HFFc6 (cell line): ENCODE measurements around the gene DCLK1. TPM values are rescaled to one million over a fixed set of nuclear protein-coding genes. Genes with fewer than 3 reads are reported as not detected.

Experiments used
- DNase-seq: peaks from one replicate; pipeline ENCODE4 v3.0.0-alpha.2; 2018
- H3K27ac Mint-ChIP-seq: 2 replicates; pipeline ENCODE4 v1.8.0; 2020; ENCODE audit warnings: mild to moderate bottlenecking, mixed read lengths
- H3K27me3 Mint-ChIP-seq: 2 replicates; pipeline ENCODE4 v1.8.0; 2021; ENCODE audit warnings: mild to moderate bottlenecking, moderate library complexity, mixed read lengths; ENCODE audit not compliant: insufficient read depth
- H3K36me3 Mint-ChIP-seq: 2 replicates; pipeline ENCODE4 v1.8.0; 2021; ENCODE audit warnings: low read depth, mixed read lengths
- H3K4me1 Mint-ChIP-seq: 2 replicates; pipeline ENCODE4 v1.8.0; 2020; ENCODE audit warnings: low read depth, mixed read lengths
- H3K4me3 Mint-ChIP-seq: 2 replicates; pipeline ENCODE4 v1.8.0; 2020; ENCODE audit warnings: mild to moderate bottlenecking, moderate library complexity, mixed read lengths
- H3K9me3 Mint-ChIP-seq: 2 replicates; pipeline ENCODE4 v1.8.0; 2020; ENCODE audit warnings: mild to moderate bottlenecking, mixed read lengths
- long read RNA-seq: library from polyadenylated mRNA; unstranded; transcript quantifications from one replicate; pipeline ENCODE4 v2.0.0, GENCODE V29; 2019
- total RNA-seq, 6 experiments: library from RNA; stranded (reverse); fragmentation: NEBNext Ultra II Directional; extraction: Animal tissue kit (Norgen Biotek cat#: 25700); gene quantifications; 2 replicates in 1 of 6; 3 replicates in 5 of 6; pipeline ENCODE4 v1.2.3, GENCODE V29; 2021
- TF ChIP-seq, protein P1 (sequence below): fragments of 200-600 bp; sonication (generic); IDR thresholded peaks from 2 replicates; pipeline ENCODE4 v1.5.0; 2021; ENCODE audit warnings: antibody characterized with exemption, mild to moderate bottlenecking

The DCLK1 gene
- total RNA-seq = not detected
- long read RNA-seq = 0 reads

DNA sequence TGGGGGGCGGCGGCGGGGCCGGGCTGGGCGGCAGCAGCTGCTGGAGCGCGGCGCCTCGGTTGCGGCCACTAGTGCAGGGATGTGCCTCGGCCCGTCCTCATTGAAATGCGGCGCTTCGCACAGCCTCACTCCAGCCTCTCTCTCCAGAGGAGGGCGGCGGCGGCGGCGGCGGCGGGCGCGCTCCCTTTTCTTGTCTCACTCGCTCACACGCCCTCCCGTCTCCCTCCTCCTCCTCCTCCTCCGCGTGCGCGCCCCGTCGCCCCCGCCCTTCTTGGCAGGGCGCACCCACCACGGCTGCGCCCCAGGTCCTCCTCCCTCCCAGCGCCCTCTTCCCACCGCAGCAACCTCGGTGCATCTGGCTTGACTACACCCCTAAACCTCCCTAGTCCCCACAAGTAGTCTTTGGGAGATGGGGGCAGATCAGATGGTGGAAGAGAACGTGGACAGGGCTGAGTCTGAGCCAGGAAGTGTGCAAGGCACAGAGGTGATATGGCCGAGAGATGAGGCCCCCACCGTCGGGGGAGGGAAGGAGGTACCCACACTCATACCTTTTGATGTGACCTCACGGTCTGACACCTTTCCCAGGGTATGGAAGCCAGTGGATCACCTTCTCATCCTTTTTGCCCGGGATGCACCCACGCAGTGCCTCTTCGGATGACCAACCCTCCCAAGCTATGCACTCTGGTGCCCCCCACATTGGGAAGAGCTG, at the start of gene DCLK1:
Gene DCLK1, minus strand, starts transcription at position 161 of the 709 bp plus-strand sequence.
- no peak within 1 kb of the TSS for H3K4me3 Mint-ChIP-seq
- H3K27me3 Mint-ChIP-seq = peaks cover 12% of the 10 kb centered on the region
- no peaks in the 10 kb centered on the region for H3K36me3 Mint-ChIP-seq
- H3K27ac Mint-ChIP-seq = no peak within 1 kb of the TSS
- DNase-seq = no peak
- TF ChIP-seq, protein P1, sequence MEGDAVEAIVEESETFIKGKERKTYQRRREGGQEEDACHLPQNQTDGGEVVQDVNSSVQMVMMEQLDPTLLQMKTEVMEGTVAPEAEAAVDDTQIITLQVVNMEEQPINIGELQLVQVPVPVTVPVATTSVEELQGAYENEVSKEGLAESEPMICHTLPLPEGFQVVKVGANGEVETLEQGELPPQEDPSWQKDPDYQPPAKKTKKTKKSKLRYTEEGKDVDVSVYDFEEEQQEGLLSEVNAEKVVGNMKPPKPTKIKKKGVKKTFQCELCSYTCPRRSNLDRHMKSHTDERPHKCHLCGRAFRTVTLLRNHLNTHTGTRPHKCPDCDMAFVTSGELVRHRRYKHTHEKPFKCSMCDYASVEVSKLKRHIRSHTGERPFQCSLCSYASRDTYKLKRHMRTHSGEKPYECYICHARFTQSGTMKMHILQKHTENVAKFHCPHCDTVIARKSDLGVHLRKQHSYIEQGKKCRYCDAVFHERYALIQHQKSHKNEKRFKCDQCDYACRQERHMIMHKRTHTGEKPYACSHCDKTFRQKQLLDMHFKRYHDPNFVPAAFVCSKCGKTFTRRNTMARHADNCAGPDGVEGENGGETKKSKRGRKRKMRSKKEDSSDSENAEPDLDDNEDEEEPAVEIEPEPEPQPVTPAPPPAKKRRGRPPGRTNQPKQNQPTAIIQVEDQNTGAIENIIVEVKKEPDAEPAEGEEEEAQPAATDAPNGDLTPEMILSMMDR = no peak
- peaks cover 8% of the 10 kb centered on the region for H3K9me3 Mint-ChIP-seq
- H3K4me1 Mint-ChIP-seq = no peaks in the 10 kb centered on the region

DNA sequence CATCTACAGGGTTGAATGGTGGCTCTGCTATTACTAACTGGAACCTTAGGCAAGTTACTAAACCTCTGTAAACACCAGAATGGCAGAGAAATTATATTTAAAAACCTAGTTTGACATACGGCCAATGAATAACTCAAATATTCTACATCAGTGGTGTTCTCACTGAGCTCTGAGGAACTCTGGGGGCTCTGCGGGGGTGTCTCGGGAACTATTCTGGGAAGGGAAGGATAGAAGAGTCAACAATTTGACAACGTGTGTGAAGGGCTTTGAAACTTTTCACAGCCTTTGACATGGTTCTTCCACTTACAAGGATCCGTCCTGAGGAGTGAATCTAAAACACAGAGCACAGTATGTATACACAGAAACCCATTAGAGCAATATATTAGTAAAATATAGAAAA, 44.4 kb upstream of the DCLK1 start:
- peaks cover 4% of the 10 kb centered on the region for H3K9me3 Mint-ChIP-seq
- H3K27ac Mint-ChIP-seq = no peak overlapping the region
- no peaks in the 10 kb centered on the region for H3K4me1 Mint-ChIP-seq
- DNase-seq = no peak
- H3K36me3 Mint-ChIP-seq = no peaks in the 10 kb centered on the region
- no peak overlapping the region for H3K4me3 Mint-ChIP-seq
- TF ChIP-seq, protein P1 = no peak
- no peaks in the 10 kb centered on the region; the same call in 1 of the 2 replicates for H3K27me3 Mint-ChIP-seq

DNA sequence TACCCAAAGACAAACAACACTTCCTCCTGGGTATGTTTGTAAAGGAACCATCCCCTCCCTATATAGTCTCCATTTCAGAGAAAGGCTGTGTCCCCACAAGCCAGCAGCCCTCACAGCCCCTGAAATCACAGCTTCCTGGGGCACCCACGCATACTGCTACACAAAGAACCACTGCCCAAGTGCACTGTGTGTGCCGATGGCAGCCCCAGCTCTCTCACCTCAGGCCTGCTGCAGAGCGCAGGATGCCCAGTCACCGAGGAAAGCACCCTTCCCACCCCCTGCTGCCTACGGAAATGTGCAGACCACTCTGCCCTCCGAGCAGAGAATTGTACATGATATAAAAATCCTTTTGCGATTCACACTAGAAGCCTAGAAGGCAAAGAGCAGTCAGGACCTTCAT, 43.7 kb upstream of the DCLK1 start:
- no peaks in the 10 kb centered on the region for H3K4me1 Mint-ChIP-seq
- H3K9me3 Mint-ChIP-seq = peaks cover 4% of the 10 kb centered on the region
- no peaks in the 10 kb centered on the region; the same call in 1 of the 2 replicates for H3K27me3 Mint-ChIP-seq
- no peak overlapping the region for H3K27ac Mint-ChIP-seq
- H3K36me3 Mint-ChIP-seq = no peaks in the 10 kb centered on the region
- DNase-seq = no peak
- no peak overlapping the region for H3K4me3 Mint-ChIP-seq
- TF ChIP-seq, protein P1 = no peak

DNA sequence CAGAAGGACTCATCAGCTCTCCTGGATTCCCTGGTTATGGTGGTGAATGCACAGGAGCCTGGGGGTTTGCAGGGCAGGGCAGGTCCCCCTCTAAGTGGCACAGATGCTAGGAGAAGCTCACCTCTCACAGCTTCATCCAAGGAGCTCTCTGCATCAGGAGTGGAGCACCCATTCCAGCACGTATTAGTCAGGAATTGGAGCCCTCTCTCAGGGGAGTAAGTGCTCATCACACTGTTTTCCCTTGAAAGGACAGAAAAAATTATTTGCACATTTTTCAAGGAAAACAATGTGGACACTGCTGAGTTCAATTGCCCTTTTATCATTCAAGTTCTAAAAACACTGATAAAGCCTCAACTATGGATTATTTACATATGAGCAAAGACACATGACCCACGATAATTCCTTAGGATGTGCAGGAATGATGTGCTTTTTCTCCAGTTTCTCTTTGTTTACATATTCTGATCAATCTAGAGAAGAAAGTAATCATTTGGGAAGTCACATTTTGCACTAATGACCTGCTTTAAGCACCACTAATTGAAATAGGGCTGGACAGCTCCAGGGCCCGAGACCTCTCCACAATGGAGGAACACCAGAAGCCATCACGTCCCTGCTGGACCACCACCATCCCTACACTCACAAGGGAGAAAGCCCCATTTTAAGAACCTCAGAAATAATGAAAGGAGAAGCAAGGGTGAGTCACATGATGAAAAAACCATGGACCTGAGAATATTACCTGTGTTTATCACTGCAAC, 42.6 kb upstream of the DCLK1 start:
- peaks cover 4% of the 10 kb centered on the region; the same call in 1 of the 2 replicates for H3K9me3 Mint-ChIP-seq
- DNase-seq = no peak
- no peaks in the 10 kb centered on the region; the same call in 1 of the 2 replicates for H3K27me3 Mint-ChIP-seq
- H3K27ac Mint-ChIP-seq = no peak overlapping the region
- TF ChIP-seq, protein P1 = no peak
- H3K4me3 Mint-ChIP-seq = no peak overlapping the region
- no peaks in the 10 kb centered on the region for H3K36me3 Mint-ChIP-seq
- H3K4me1 Mint-ChIP-seq = no peaks in the 10 kb centered on the region

DNA sequence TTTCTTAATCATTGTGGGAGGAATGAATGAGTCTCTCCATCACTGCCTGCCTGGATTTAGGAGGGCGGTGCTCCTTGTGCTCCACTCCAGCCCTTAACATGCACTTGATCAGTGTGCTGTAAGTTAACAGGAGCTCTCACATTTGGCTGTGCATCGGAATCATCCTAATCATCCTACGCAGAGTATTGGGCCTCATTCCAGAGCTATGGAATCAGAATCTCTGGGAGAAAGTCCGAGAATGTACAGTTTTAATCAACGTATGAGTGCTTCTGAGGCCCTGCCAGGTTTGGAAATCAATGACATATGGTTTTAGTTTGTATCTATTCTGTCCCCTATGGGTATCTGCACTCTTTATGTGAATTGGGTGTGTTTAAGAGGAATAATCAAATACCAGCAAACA, 34.9 kb upstream of the DCLK1 start:
- no peak for DNase-seq
- Mint-ChIP-seq H3K4me1 (no peaks in the 10 kb centered on the region), H3K27me3 (no peaks in the 10 kb centered on the region), H3K27ac (no peak overlapping the region), H3K4me3 (no peak overlapping the region), H3K9me3 (peaks cover 23% of the 10 kb centered on the region), H3K36me3 (no peaks in the 10 kb centered on the region)
- TF ChIP-seq, protein P1 = no peak
